DND-41 (cell line): ENCODE results near the gene IL12RB2.

Source experiments
- EZH2 ChIP-seq: IDR thresholded peaks from 3 replicates; pipeline ENCODE4 v1.6.1; 2012; ENCODE audit warnings: borderline replicate concordance, low read depth, mild to moderate bottlenecking, moderate library complexity, low read length, inconsistent platforms; ENCODE audit not compliant: severe bottlenecking
- TF ChIP-seq, protein P1 (sequence below): IDR thresholded peaks from 2 replicates; pipeline ENCODE4 v1.5.1; 2012; ENCODE audit warnings: borderline replicate concordance, low read length, moderate library complexity, mild to moderate bottlenecking; ENCODE audit not compliant: poor library complexity, severe bottlenecking; ENCODE audit errors: extremely low read depth

GRCh38 chr1:67441739-67442281 is 134.1 kb downstream of the IL12RB2 start:
- TF ChIP-seq, protein P1, sequence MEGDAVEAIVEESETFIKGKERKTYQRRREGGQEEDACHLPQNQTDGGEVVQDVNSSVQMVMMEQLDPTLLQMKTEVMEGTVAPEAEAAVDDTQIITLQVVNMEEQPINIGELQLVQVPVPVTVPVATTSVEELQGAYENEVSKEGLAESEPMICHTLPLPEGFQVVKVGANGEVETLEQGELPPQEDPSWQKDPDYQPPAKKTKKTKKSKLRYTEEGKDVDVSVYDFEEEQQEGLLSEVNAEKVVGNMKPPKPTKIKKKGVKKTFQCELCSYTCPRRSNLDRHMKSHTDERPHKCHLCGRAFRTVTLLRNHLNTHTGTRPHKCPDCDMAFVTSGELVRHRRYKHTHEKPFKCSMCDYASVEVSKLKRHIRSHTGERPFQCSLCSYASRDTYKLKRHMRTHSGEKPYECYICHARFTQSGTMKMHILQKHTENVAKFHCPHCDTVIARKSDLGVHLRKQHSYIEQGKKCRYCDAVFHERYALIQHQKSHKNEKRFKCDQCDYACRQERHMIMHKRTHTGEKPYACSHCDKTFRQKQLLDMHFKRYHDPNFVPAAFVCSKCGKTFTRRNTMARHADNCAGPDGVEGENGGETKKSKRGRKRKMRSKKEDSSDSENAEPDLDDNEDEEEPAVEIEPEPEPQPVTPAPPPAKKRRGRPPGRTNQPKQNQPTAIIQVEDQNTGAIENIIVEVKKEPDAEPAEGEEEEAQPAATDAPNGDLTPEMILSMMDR = no peak
- TF ChIP-seq EZH2 = no peak
